T-helper 1 cell treated with Interleukin-12 subunit alpha and Interleukin-12 subunit beta and Interleukin-4 antibody, amounts not matched to agents 30 μg/mL and 1 μg/mL, for 36 hours (primary cell): Measurements from ENCODE around the gene MCF2L2.
A peak's percentile ranks its signal among the peaks of the same experiment; 100 is the strongest.

Experiments
- H3K27ac Mint-ChIP-seq: one replicate; pipeline ENCODE4 v1.8.0; 2021; ENCODE audit warnings: mild to moderate bottlenecking, mixed read lengths
- H3K27me3 Mint-ChIP-seq: one replicate; pipeline ENCODE4 v1.8.0; 2021; ENCODE audit warnings: low read depth, mixed read lengths
- H3K36me3 Mint-ChIP-seq: one replicate; pipeline ENCODE4 v1.8.0; 2021; ENCODE audit warnings: low read depth, mixed read lengths
- H3K4me1 Mint-ChIP-seq: one replicate; pipeline ENCODE4 v1.8.0; 2021; ENCODE audit warnings: low read depth, mixed read lengths
- H3K4me3 Mint-ChIP-seq: one replicate; pipeline ENCODE4 v1.8.0; 2021; ENCODE audit warnings: mild to moderate bottlenecking, moderate library complexity, mixed read lengths
- H3K9me3 Mint-ChIP-seq: one replicate; pipeline ENCODE4 v1.8.0; 2021; ENCODE audit warnings: mixed read lengths

Gene MCF2L2

DNA sequence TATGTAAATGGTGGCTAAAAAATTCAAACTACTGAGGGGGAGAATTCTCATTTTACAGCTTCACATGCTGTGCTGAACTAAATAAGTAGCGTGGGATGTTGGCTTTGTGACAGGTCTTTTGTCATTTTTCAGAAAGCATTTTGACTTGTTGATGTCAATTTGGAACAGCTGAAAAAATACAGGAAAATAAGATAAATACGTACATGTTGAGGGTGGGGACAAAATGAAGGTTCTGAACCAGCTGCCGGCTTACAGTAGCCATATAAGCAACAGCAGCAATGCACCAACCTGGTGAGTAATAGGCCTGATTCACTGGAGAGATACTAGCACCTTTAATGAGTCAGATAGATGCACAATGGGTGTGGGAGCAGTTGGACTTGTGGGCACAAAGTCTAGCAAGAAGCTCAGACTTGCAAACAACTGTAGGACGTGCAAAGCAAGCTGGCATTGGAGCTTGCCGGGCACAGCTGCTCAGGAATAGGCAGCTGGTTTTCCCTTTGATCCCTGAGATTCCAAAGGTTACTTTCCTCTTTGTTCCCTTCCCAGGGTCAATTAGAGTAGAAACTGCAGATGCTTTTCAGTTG, 162.5 kb downstream of the MCF2L2 start:
- Mint-ChIP-seq H3K27me3 (no peaks in the 10 kb centered on the region), H3K4me3 (no peak overlapping the region), H3K9me3 (no peaks in the 10 kb centered on the region), H3K27ac (no peak overlapping the region), H3K36me3 (no peaks in the 10 kb centered on the region), H3K4me1 (peaks cover 6% of the 10 kb centered on the region)

DNA sequence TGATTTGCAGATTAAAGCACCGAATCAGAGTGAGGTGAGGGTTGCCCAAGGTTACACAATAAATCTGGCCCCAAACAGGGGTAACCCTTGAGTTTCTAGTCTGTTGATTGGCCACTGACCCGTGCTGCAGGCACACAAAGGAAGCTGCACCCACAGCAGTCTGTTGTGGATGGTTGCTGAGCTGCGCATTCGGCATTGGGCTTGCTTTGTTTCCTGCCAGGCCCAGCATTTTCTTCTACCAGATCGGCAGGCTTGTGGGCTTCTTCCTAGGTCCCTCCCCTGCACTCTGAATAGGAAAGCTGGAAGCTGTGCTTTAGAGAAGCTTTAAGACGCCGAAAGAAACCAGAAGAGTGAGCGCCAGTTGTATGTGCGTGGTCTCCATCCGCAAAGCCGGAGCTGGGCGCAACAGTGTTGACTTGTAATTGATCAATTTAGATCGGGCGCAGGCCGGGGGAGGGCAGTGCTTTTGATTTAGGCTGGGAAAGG, 163.2 kb downstream of the MCF2L2 start:
- no peaks in the 10 kb centered on the region for H3K27me3 Mint-ChIP-seq
- H3K27ac Mint-ChIP-seq = no peak overlapping the region
- no peaks in the 10 kb centered on the region for H3K9me3 Mint-ChIP-seq
- H3K4me3 Mint-ChIP-seq = no peak overlapping the region
- H3K4me1 Mint-ChIP-seq = peaks cover 6% of the 10 kb centered on the region
- H3K36me3 Mint-ChIP-seq = no peaks in the 10 kb centered on the region

DNA sequence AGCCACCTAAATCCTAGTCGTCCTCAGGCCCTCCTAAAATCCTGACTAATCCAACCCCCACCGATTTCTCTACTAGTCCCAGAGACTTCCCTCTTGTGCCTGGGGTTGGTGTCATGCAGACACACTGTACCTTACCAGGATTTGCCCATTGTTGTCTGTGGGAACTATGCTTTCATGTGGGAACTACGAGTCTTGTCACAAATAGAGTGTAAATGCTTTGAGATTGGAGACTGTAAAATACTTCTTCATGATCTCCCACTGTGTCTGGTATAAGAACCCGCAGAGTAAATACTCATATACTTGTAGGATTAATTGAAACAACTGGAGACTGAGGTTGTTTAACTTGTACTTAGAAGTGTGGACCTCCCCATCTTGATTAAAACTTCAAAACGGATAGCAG, 164.2 kb downstream of the MCF2L2 start:
- Mint-ChIP-seq H3K4me3 (no peak overlapping the region), H3K36me3 (no peaks in the 10 kb centered on the region), H3K4me1 (peaks cover 6% of the 10 kb centered on the region), H3K27ac (no peak overlapping the region), H3K27me3 (no peaks in the 10 kb centered on the region), H3K9me3 (no peaks in the 10 kb centered on the region)

DNA sequence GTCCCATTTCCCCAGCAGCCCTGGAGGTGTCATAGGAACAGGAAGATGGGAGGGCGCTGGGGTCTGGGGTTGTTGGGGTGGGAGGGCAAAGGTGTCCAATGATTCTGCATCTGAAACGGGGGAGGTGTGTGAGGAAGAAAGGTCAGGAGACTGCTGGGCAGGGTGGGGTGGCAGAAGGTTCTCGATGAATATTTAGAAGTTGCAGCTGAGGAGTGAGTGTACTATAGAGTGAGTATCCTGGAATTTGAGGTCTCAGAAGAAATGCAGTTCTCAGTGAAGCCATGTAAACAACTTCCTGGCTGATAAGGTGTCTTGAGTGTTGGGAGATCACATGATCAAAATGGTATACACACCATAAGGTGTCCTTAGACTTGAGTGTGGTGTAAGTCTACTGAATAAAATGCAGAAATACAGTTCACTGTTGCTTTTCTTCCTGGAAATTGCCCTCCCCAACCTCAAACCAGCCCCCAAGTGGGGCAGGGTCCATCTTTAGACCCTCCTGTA, 165.5 kb downstream of the MCF2L2 start:
- H3K27me3 Mint-ChIP-seq = no peaks in the 10 kb centered on the region
- no peak overlapping the region for H3K27ac Mint-ChIP-seq
- no peaks in the 10 kb centered on the region for H3K36me3 Mint-ChIP-seq

DNA sequence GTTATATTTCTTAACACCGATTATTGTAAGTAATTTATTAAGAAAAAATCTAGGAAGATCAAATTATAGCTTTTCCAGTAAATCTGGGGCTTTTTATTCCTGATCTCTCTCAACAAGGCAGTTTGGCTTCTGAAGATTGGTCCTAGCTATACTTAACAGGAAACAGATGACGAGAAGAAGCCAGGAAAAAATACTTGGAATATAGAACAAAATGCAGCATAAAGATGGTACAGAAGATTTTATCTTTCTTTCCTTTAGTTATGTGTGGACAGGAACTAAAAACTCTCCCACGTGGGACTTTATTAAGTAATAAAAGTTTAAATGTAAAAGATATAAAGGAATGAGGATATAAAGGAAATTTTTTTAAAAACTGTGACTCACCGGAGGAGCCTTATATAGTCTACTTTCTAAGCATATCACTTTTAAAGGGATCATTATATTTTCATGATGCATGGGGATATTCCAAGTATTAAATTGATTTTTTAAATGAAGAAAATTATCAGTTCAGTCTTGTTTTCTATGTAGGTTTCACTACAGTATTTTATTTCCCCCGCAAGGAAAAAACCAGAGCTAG, 167.2 kb downstream of the MCF2L2 start:
- H3K27ac Mint-ChIP-seq = no peak overlapping the region
- H3K27me3 Mint-ChIP-seq = peaks cover 7% of the 10 kb centered on the region
- H3K4me1 Mint-ChIP-seq = peaks cover 3% of the 10 kb centered on the region
- no peaks in the 10 kb centered on the region for H3K36me3 Mint-ChIP-seq
- H3K4me3 Mint-ChIP-seq = no peak overlapping the region
- no peaks in the 10 kb centered on the region for H3K9me3 Mint-ChIP-seq

More for the DNA sequence above, 165.5 kb downstream of the MCF2L2 start:
- no peaks in the 10 kb centered on the region for H3K9me3 Mint-ChIP-seq
- peaks cover 6% of the 10 kb centered on the region for H3K4me1 Mint-ChIP-seq
- no peak overlapping the region for H3K4me3 Mint-ChIP-seq

DNA sequence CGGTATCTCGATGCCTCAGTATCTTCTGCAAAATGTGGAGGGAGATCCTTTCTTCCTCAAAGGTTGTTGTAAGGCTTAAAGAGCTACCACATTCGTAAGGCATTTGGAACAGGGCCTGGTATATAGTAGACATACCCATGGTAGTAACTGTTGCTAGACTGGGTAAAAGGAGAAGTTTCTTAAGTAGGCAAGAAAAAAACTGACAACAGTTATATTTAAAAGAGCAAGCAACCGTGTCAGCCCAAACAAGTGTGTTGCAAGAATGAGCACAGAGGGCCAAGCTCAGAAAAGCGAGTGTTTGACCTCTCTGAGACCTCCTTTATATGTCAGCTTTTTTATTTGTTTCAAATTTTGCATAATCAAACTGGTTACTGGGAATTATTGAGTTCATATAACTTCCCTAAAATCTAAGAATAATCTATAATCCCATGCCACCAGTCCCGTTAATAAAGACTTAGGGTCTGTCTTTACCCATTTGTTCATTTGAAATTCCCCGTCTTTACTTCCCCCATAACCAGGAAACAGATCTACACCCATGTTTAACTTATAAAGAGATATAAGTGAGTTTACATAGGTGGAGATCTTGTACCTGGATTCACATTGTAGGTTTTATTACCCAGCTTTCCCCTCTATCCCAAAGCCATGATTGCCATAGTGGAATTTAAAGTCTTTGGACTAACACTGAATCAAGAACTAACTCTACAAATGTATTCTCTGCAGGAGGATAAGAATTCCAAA, 168.1 kb downstream of the MCF2L2 start:
- Mint-ChIP-seq H3K9me3 (no peaks in the 10 kb centered on the region), H3K4me3 (no peak overlapping the region), H3K36me3 (peaks cover under 1% of the 10 kb centered on the region), H3K27me3 (peaks cover 11% of the 10 kb centered on the region), H3K4me1 (peaks cover 3% of the 10 kb centered on the region), H3K27ac (no peak overlapping the region)

DNA sequence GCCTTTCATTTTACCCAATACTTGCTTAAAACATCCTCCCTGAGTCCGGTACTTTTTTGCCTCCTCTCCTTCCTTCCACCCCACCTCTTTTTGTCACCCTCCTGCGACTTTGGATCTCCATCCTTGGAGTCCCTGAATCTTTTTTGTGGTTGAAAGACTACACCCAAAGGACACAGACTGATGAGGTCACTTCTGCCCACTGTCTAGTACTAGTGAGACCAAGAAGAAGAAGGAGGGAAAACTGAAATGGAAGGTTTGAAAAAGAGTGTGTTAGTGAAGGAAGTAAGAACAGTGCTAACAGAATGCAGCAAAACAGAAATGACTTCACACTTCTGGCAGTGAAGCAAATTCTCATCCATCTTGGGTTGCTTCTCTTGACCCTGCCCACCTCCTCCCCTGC, 168.8 kb downstream of the MCF2L2 start:
- Mint-ChIP-seq H3K4me3 (no peak overlapping the region), H3K9me3 (no peaks in the 10 kb centered on the region), H3K36me3 (peaks cover 5% of the 10 kb centered on the region), H3K27ac (no peak overlapping the region), H3K4me1 (peaks cover 8% of the 10 kb centered on the region), H3K27me3 (peaks cover 18% of the 10 kb centered on the region)

DNA sequence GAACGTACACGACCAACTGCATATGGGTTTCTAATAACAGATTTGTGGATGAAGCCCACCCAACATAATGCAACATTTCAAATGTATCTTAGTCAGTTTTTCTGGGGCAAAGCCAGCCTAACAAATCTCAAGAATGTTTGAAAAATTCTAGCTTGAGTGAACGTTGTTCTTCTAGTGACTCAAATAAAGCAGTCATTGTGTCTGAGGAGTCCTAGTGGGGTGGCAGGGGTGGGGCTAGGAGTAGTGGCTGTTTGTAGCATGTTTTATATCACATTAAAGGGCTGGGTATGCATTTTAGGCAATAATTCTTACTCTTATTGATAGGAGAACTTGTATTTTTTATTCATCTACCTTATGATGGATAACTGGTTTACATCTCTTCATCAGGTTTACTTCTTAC, 169.3 kb downstream of the MCF2L2 start:
- Mint-ChIP-seq H3K36me3 (peaks cover 5% of the 10 kb centered on the region), H3K4me3 (no peak overlapping the region), H3K9me3 (no peaks in the 10 kb centered on the region), H3K27ac (no peak overlapping the region), H3K4me1 (peaks cover 8% of the 10 kb centered on the region), H3K27me3 (peaks cover 19% of the 10 kb centered on the region)

DNA sequence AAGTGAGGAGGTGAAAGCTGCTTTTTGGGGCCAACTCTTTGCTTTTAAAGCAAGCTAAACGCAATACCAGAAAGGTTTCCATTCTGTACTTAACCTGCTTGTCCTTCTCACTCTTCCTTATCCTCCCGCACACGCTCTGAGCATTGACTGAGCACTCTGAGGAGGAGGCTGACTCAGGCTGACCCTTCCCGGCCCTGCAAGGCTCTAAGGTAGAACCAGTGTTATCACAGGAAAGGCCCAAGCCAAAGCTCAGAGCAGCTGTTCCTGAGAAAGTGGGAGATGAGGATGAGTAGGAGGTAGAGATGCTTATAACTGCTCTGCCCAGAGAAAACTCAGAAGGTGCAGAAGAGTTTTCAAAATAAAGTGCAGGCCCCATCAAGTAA, 173.1 kb downstream of the MCF2L2 start:
- Mint-ChIP-seq H3K9me3 (no peaks in the 10 kb centered on the region), H3K27me3 (peaks cover 24% of the 10 kb centered on the region), H3K4me3 (peak overlapping the region; percentile 73), H3K27ac (no peak overlapping the region), H3K4me1 (peaks cover 9% of the 10 kb centered on the region), H3K36me3 (peaks cover 5% of the 10 kb centered on the region)

DNA sequence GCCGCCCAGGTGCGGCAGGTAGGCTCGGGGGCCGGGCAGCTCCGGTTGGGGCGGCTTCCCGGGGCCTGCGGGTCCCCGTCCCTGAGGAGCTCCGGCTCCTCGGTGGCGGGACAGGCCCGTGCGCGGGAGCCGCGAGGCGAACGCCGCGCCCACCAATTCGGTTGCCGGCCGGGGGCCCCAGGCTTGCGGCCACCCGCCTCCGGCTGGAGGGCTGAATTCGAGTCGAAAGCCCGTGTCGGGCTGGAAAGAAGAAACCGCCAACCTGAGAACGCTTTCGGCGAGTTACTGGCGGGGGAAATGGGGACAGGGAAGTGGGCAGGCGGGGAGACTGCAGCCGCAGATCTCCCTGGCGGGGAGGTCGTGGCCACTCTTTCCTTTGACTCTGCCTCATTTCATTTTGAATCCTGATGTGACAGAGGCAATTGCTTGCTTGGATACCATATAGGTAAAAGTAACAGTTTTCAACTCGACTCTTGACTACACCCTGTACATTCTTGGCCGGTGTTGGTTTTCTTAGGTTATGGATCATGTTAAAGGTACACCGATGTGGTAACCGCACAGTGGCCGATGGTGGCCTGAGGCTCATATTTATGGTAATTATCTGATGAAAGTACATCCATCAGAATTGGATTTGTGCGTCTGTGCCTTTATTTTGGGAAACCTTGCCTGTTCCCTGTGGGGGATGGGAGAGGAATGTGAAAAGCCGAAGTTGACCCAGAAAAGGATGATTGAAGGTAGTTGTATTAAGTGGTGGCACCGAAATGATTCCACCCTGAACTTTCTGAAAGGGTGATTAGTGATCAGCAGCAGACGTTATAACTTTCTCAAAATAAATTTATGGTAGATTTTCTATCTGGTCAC, 173.7 kb downstream of the MCF2L2 start:
- Mint-ChIP-seq H3K4me1 (peaks cover 9% of the 10 kb centered on the region), H3K36me3 (peaks cover 5% of the 10 kb centered on the region), H3K4me3 (peak overlapping the region; percentile 73), H3K27ac (no peak overlapping the region), H3K27me3 (peaks cover 24% of the 10 kb centered on the region), H3K9me3 (no peaks in the 10 kb centered on the region)

DNA sequence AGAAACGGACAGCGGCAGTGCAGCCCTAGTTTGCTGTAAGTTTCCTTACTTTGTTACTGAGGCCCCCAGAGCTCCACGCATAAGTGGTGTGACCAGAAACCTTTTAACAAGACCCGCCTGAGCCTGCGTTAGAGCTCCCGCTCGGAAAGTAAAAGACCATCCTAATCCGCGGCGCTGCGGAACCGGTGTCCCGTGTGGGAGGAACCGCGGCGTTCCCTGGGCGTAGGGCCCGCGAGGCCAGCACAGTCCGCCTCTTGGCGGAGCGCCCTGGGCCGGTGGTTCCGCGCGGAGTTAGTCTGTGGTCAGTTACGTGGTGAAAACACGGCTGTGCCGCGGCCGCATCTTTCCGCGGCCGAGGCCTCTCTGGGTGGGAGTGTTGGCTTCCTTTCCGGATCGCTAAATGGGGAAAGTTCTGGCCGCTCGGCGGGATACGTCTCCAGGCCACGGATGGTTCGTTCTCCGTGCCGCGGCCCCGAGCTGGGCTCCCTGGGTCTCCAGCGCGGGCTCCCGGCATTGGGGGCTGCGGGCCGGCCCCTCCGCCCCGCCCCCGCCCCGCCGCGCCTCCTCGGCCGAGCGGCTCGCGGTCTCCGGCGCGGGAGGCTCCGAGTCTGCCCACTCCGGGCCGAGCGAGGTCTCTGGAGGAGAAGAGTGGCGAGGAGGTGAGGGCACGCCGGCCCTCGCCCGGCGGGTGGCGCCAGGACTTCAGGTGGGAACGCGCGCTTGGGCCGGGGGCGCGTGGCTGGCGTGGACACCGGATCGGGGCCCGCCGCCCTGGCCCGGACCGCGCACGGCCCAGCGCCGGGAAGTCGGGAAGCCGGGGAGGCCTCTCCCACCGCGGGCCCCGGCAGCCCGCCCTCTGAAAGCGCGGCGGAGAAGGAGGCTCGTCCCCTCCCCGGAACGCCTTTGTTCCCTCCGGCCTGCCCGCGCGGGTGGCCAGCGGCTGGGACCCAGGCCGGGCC, 174.6 kb downstream of the MCF2L2 start:
- peaks cover 5% of the 10 kb centered on the region for H3K36me3 Mint-ChIP-seq
- H3K27ac Mint-ChIP-seq = no peak overlapping the region
- peak overlapping the region; percentile 72 for H3K4me3 Mint-ChIP-seq
- peaks cover 24% of the 10 kb centered on the region for H3K27me3 Mint-ChIP-seq
- H3K4me1 Mint-ChIP-seq = peaks cover 9% of the 10 kb centered on the region
- H3K9me3 Mint-ChIP-seq = no peaks in the 10 kb centered on the region

DNA sequence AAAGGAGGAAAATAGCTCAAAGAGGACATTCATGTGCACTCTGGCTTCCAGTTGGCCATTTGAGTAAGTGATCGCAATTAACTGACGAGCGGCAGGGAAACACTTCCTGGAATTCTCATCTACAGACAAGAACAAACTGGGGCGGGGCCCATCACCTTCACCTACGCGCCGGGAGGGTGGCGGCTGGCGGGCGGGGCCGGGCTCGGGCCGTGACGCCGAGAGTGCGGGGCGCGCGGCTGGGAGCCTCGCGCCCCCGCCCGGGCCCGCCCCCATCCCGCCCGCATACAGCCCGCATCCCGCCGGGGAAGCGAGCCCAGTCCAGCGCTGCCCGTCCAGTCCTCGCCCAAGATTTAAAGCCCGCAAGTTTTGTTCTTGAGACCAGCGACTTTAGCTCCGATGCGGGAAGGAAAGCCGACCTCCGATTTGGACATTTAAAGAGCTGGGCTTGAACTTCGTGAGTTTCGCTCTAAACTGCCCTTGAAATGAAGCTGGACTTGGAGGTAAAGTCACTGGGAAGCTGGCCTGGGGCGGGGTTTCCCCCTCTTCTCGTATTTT, 175.4 kb downstream of the MCF2L2 start, which contains the start of gene B3GNT5:
Gene B3GNT5 (plus strand): TSS at position 281 of the 555 bp plus-strand sequence. CDS start 16,546 bp downstream, outside the sequence.
- Mint-ChIP-seq H3K27me3 (peaks cover 24% of the 10 kb centered on the region), H3K36me3 (peaks cover 5% of the 10 kb centered on the region), H3K27ac (no peak within 1 kb of the TSS), H3K4me1 (peaks cover 9% of the 10 kb centered on the region), H3K9me3 (no peaks in the 10 kb centered on the region), H3K4me3 (peak within 1 kb of the TSS; percentile 72)

DNA sequence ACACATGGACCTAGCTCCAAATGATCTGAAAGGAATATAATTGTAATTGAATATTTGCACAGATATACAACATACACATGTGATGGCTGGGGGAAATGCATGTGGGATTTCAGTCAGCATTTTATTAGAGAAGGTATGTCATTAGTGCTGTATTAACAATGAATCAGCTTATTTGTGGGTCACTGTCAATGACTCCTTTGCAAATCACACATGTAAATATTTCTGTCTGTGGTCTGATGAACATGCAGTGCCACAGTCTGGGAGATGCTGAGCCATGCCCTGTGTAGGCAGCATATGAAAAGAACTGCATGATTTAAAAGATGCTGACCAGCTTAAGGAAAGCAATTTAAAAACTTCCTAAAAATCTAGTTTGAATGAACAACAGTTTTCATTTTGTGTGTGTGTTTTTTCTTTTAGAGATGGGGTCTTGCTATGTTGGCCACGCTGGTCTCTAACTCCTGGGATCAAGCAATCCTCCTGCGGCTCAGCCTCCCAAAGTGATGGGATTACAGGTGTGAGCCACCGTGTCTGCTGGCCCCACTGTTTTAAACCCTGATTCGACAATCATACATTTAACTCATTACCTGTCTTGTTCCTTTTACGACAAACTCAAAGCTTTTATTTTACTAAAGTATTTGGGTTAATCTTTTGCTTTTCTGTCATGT, 176.2 kb downstream of the MCF2L2 start:
- Mint-ChIP-seq H3K27ac (no peak overlapping the region), H3K4me3 (peak overlapping the region; percentile 64), H3K27me3 (peaks cover 20% of the 10 kb centered on the region), H3K4me1 (peaks cover 9% of the 10 kb centered on the region), H3K9me3 (no peaks in the 10 kb centered on the region), H3K36me3 (peaks cover 5% of the 10 kb centered on the region)
